Mesodermal cell (in vitro differentiated cells): ENCODE data around the gene TSPAN18.

Source experiments
- H3K27ac ChIP-seq: 2 replicates; pipeline ENCODE4 v1.7.0; 2013; ENCODE audit warnings: mild to moderate bottlenecking, low read depth, low read length, moderate library complexity; ENCODE audit not compliant: severe bottlenecking
- H3K36me3 ChIP-seq: 2 replicates; pipeline ENCODE4 v1.7.1; 2013; ENCODE audit warnings: mild to moderate bottlenecking, low read length, moderate library complexity; ENCODE audit not compliant: control insufficient read depth, insufficient read depth
- H3K4me1 ChIP-seq: one replicate; pipeline ENCODE4 v1.7.1; 2013; ENCODE audit warnings: mild to moderate bottlenecking, low read length; ENCODE audit not compliant: insufficient read depth, control insufficient read depth, poor library complexity, severe bottlenecking
- H3K4me3 ChIP-seq: 2 replicates; pipeline ENCODE4 v1.7.0; 2013; ENCODE audit warnings: low read length, control low read depth, mild to moderate bottlenecking; ENCODE audit not compliant: insufficient read depth, poor library complexity, severe bottlenecking; ENCODE audit errors: extremely low read depth
- H3K9me3 ChIP-seq: 2 replicates; pipeline ENCODE4 v1.7.1; 2013; ENCODE audit warnings: mild to moderate bottlenecking, low read length, moderate library complexity; ENCODE audit not compliant: control insufficient read depth
- WGBS, 2 experiments: methylation state at CpG; one replicate each; pipeline ENCODE4 v1.1.5; 2013; ENCODE audit warnings: missing lambda C conversion rate in 2 of 2; ENCODE audit not compliant: insufficient coverage in 2 of 2; 5-methylcytosine and 5-hydroxymethylcytosine counted together

The TSPAN18 gene

DNA sequence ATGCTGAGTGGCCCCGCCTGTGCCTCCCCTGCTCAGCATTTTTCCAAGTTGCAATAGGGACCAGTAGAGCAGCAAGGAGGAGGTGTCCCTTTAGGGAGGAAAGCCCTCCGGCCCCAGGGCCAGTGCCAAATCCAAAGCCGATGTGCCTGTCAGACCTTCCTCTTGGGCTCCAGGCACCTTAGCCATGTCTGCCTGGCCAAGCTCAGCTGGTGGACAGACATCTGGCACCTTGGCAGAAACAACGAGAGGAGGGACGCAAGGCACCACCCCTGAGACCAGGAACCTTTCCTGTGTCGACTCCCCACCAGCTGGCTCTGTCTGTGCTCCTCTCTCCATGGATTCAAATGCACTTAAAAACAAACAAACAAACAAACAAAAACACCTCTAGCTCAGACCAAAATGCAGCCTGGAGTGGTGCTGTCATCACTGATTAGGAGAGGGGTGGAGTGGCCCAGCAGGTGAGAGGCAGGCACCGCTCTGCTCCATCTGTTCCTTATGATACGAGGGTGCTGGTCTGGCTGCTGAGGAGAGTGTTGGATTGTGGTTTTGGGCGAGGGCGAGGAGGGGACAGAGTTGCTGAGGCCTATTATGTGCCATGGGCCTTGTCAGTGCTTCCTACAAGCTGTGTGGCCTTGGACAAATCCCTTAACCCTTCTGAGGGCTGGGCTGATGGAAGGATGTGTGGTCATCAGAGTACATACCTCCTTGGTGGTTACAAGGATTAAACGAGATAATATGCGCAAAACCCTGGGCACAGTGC, 177.7 kb downstream of the TSPAN18 start:
- WGBS, 2 experiments = 83 to 89% methylated on average over 6 to 9 of the region's 12 CpGs
- Histone ChIP-seq H3K4me3 (no peak overlapping the region), H3K9me3 (no peaks in the 10 kb centered on the region), H3K27ac (no peak overlapping the region), H3K4me1 (peaks cover 3% of the 10 kb centered on the region), H3K36me3 (peaks cover 9% of the 10 kb centered on the region)

DNA sequence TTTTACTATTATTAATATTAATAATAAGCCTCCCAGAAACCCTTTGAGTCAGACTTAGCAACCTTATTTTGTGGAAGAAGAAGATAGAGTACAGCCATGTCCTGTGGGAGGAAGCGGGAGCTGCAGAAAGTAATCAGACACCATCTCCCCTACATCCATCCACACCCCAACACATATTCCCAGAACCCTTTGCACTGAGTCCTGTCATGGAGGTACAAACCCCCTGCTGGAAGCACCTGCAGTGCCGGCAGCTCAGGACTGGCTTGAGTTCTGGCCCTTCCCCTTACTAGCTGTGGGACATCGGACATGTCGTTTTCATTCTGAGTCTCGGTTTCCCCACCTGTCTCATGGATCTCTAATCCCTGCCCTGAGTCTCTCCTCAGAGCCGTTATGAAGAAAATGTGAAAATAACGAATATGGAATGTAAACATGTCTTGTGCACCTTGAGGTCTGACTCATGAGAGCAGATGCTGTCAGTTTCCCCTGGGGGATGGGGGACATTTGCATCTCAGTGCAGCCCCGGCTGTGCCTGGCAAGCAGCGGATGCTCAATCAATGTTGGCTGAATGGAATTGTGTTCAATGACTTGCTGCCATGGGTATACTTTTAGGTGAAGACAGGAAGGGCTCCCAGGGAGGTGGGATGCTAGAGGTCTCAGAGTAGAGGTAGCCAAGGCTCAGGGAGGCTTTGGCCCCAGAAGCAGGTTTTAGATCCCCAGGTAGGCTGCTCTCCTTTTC, 178.5 kb downstream of the TSPAN18 start:
- WGBS, 2 experiments = 49 to 62% methylated on average over 7 of the region's 9 CpGs
- H3K4me3 ChIP-seq = no peak overlapping the region
- no peaks in the 10 kb centered on the region for H3K9me3 ChIP-seq
- H3K27ac ChIP-seq = no peak overlapping the region
- peaks cover 13% of the 10 kb centered on the region for H3K36me3 ChIP-seq
- peaks cover 3% of the 10 kb centered on the region for H3K4me1 ChIP-seq

DNA sequence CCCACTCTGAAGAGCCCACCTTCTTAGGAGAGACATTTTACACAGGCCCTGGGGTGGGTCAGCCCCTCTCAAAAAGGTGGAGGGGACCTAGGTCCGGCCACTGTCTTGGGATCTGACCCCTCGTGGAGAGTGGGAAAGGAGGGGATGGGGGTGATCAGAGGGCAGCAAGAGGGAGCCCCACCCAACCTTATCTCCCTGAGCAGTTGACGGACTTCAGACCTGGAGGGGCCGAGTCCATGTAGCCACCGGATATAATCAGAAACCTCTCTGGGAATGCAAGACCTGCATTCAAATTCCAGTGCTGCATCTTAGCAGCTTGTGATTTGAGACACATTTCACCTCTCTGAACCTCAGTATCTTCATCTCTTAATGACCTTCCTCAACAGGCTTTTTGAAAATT, 179.9 kb downstream of the TSPAN18 start:
- H3K9me3 ChIP-seq = no peaks in the 10 kb centered on the region
- H3K4me1 ChIP-seq = peaks cover 13% of the 10 kb centered on the region
- no peak overlapping the region for H3K27ac ChIP-seq
- no peak overlapping the region for H3K4me3 ChIP-seq
- peaks cover 7% of the 10 kb centered on the region for H3K36me3 ChIP-seq
- 61 to 75% methylated on average over 5 of the region's 5 CpGs for WGBS, 2 experiments

DNA sequence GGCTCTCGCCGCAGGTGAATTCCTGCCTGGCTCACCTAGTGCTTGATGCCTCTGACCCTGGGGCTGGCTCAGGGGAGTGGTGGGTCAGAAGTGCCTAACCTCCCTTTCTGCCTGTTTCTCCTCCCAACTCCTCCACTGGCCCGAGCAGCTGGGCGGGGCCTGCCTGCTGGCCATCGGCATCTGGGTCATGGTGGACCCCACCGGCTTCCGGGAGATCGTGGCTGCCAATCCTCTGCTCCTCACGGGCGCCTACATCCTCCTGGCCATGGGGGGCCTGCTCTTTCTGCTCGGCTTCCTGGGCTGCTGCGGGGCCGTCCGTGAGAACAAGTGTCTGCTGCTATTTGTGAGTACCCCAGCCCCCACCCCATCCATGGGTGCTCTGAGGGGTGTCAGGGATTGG, 182.8 kb downstream of the TSPAN18 start:
- no peak overlapping the region for H3K27ac ChIP-seq
- H3K9me3 ChIP-seq = no peaks in the 10 kb centered on the region

DNA sequence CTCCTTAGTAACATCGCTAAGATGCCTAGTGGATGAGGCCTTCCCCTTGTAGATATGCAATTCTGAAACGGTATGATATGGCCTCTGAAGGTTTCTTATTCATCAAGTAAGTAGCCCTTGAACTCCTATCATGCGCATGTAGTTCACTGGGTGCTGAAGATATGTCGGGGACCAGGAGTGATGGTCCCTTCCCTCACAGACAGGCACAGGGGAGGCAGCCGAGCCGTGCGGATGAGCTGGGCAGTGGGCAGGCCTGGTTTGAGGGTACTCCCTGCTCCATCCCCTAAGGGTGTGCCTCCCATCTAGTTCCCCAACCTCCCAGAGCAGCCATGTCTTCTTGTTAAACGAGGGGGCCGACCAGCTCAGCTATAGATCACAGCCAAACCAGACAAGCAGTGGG, 183.8 kb downstream of the TSPAN18 start:
- no peaks in the 10 kb centered on the region for H3K9me3 ChIP-seq
- peaks cover 15% of the 10 kb centered on the region for H3K36me3 ChIP-seq
- H3K4me3 ChIP-seq = no peak overlapping the region
- no peak overlapping the region for H3K27ac ChIP-seq
- peaks cover 17% of the 10 kb centered on the region for H3K4me1 ChIP-seq
- 87 to 89% methylated on average over 8 to 9 of the region's 9 CpGs for WGBS, 2 experiments

More for the DNA sequence above, 182.8 kb downstream of the TSPAN18 start:
- peaks cover 8% of the 10 kb centered on the region for H3K36me3 ChIP-seq
- 95 to 98% methylated on average over 13 to 14 of the region's 14 CpGs for WGBS, 2 experiments
- H3K4me3 ChIP-seq = no peak overlapping the region
- H3K4me1 ChIP-seq = peaks cover 20% of the 10 kb centered on the region

DNA sequence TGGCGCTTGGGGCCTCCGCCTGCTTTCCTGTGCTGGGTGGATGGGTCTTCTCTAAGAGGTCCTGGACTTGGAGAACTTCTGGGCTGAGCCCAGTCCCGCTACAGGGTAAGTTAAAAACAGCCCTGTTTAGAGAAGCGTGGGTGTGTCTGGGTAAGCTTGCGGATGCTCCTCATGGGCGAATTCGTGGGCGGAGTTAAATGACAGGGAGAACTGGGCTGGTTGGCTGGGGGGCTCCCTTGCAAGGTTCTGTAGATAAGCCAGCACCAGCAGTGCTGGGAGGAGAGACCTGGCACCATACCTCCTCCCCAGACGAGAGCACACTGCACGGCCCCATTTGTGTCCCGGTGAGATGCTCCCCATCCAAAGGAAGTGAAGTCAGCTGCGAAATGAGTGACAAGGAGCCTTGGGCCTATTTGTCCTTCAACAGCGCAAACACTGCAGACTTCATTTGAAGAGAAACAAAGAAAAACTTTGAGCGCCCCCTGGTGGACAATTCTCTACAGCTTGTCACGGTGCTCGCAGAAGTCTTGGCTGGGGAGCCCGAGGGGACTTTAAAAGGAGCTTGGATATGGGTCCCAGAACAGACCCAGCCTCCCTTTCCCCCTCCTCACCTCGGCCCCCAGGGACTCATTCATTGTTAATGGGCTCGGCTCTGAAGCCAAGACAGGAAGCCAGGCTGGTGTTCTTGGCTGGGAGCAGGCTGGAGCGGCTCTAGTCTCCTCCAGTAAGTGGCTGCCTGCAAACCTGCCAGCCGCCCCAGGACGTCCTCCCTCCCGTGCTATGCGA, 184.5 kb downstream of the TSPAN18 start:
- peaks cover 21% of the 10 kb centered on the region for H3K36me3 ChIP-seq
- H3K4me3 ChIP-seq = no peak overlapping the region
- 31 to 33% methylated on average over 20 to 23 of the region's 24 CpGs for WGBS, 2 experiments
- no peaks in the 10 kb centered on the region for H3K9me3 ChIP-seq
- peaks cover 17% of the 10 kb centered on the region for H3K4me1 ChIP-seq
- H3K27ac ChIP-seq = peak overlapping the region; percentile 23

DNA sequence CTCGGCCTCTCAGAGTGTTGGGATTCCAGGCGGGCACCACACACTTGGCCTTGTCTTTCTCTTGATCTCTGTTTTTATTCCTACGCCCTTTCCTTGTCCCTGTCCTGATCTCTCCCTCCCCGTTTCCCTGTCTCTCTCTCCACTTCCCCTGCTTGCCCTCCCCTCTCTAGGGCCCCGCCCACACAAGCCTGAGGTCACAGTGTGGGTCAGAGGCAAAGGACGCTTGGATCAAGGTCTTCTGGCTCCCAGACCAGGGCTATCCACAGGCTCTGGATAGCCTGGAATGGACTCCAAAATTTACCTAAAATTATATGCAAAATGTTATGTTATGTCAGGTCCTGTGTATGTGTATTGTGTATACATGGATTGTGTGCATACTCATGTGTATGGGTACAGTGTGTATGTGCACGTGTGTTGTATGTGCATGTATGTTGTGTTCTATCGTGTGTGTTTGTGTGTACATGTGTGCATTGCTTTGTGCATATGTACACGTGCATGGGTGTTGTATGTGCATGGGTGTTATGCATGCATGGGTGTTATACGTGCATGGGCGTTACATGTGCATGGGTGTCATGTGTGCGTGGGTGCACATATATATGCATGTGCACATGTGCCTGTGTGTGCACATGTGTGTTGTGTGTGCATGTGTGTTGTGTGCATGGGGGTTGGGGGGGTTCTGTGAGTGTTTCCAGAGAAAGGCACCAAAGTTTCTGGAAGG, 185.7 kb downstream of the TSPAN18 start:
- Histone ChIP-seq H3K9me3 (no peaks in the 10 kb centered on the region), H3K4me1 (peaks cover 17% of the 10 kb centered on the region), H3K27ac (no peak overlapping the region), H3K36me3 (peaks cover 25% of the 10 kb centered on the region), H3K4me3 (no peak overlapping the region)
- whole genome bisulfite sequencing, 2 experiments = 50 to 68% methylated on average over 8 to 9 of the region's 12 CpGs

DNA sequence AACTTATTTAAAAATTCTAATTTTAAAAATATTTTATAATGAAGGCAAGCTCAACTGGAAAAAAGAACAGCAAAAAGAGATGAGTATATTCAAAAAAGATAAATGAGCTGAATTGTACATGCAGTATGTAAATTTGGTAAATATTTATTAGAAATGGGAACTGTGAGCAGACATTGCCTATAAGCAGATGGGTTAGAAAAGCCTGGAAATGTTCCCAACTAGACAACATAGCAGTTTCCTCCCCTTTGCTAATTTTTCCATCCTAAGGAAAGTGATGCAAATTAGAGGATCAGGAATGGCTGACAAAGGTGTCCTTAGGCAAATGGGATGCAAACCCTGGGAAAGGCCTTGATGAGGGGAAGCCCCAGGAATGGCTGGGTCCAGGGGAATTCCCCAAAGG, 186.7 kb downstream of the TSPAN18 start:
- Histone ChIP-seq H3K4me3 (no peak overlapping the region), H3K27ac (no peak overlapping the region), H3K36me3 (peaks cover 26% of the 10 kb centered on the region), H3K4me1 (peaks cover 17% of the 10 kb centered on the region), H3K9me3 (no peaks in the 10 kb centered on the region)

DNA sequence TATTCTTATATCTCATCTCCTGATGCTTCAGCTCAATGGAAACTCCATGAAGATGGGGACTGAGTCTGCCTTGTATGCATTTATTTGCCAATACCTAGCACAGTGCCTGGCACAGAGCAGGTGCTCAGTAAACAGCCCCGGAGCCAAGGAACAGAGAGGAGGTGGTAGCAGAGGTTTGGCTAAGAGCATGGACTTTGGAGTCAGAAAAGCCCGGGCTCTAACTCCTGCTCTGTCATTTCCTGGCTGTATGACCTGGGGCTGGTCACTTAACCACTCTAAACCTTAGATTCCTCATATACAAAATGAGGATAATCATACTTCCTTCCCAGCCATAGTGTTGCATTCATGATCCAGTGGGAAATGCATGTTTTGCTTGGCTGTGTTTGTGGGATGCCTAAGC, 187.3 kb downstream of the TSPAN18 start:
- Histone ChIP-seq H3K27ac (no peak overlapping the region), H3K4me1 (peaks cover 17% of the 10 kb centered on the region), H3K9me3 (no peaks in the 10 kb centered on the region), H3K36me3 (peaks cover 26% of the 10 kb centered on the region), H3K4me3 (no peak overlapping the region)
- 79 to 94% methylated on average over 2 of the region's 2 CpGs for WGBS, 2 experiments

DNA sequence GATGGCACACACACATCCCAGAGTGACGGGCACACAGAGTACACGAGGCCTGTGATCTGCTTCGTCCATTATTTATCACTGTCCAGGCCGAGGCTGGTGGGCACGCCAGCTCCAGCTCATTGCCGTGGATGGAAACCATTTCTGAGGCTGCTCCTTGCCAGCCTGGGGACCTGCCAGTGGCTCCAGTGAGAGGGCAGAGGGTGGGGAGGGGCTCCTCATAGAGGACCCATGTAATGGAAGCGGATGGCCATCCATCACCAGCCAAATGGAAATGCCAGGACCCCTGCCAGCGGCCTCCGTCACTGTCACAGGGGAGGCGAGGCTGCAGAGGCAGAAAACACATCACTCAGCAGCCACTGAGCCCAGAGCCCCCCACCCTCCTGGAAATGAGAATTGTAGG, 188.2 kb downstream of the TSPAN18 start:
- WGBS, 2 experiments = 75 to 82% methylated on average over 6 of the region's 10 CpGs
- Histone ChIP-seq H3K4me1 (peaks cover 17% of the 10 kb centered on the region), H3K4me3 (no peak overlapping the region), H3K36me3 (peaks cover 26% of the 10 kb centered on the region), H3K9me3 (no peaks in the 10 kb centered on the region), H3K27ac (no peak overlapping the region)
